Measurements from ENCODE around the gene PLAGL2. TPM values are rescaled to one million over a fixed set of nuclear protein-coding genes. Genes with fewer than 3 reads are reported as not detected.

Gene PLAGL2
- total RNA-seq, 2 experiments from 2014 or later = 9.8 to 40.3 TPM

- no peak overlapping the region for H3K4me2 ChIP-seq (ENCODE audit: low read length)
- H3K36me3 ChIP-seq (ENCODE audit: insufficient read depth, low read length) = peaks cover 79% of the 10 kb centered on the region
- no TSS peak for BruUV-seq (replicated peaks)
- CTCF ChIA-PET (ENCODE audit: unreplicated experiment) = interaction anchor here (0.6 to 1.2 kb wide), 2 partner anchors 10 to 11 kb away, joined by 3 read pairs; no protein-coding TSS in a partner anchor
- H3K79me2 ChIP-seq (ENCODE audit: insufficient read depth, low read depth, low read length) = no peaks in the 10 kb centered on the region
- H4K20me1 ChIP-seq (ENCODE audit: insufficient read depth, low read length) = no peaks in the 10 kb centered on the region
- DNase-seq (ENCODE audit: low spot score) = no peak
- intact Hi-C loops (cut with micrococcal nuclease; ENCODE audit: unreplicated experiment) = no loop called here
- POLR2A ChIA-PET = interaction anchor here (0.9 kb wide), 1 partner anchor 17 kb away, joined by 3 read pairs; no protein-coding TSS in a partner anchor
- TF ChIP-seq EZH2phosphoT487 (IDR thresholded peaks at IDR 0.05; ENCODE audit: borderline replicate concordance, low read depth, low read length) (no peak), CTCF (conservative IDR thresholded peaks at IDR 0.05; ENCODE audit: low read length) (no peak)
- no peaks in the 10 kb centered on the region for H3K9me3 ChIP-seq (ENCODE audit: low read length)
- no peak overlapping the region for H3K27ac ChIP-seq (ENCODE audit: low read depth, low read length, poor library complexity, severe bottlenecking)
- no peak overlapping the region for H3K4me3 ChIP-seq (ENCODE audit: low read depth, low read length, poor library complexity, severe bottlenecking)
- no peaks in the 10 kb centered on the region for H3K9me2 ChIP-seq (ENCODE audit: insufficient read depth, low read length)
- H3K4me1 ChIP-seq (ENCODE audit: insufficient read depth, low read length, poor library complexity, severe bottlenecking) = peaks cover 4% of the 10 kb centered on the region
- H2AFZ ChIP-seq (ENCODE audit: low read length) = no peak overlapping the region
These were observed 26.7 kb upstream of the PLAGL2 start for GRCh38 chr20:32234135-32234808.

- H3K9me3 ChIP-seq (ENCODE audit: low read length) = no peaks in the 10 kb centered on the region
- peaks cover 89% of the 10 kb centered on the region for H3K36me3 ChIP-seq (ENCODE audit: insufficient read depth, low read length)
- no peaks in the 10 kb centered on the region for H3K79me2 ChIP-seq (ENCODE audit: insufficient read depth, low read depth, low read length)
- H3K9me2 ChIP-seq (ENCODE audit: insufficient read depth, low read length) = no peaks in the 10 kb centered on the region
- H2AFZ ChIP-seq (ENCODE audit: low read length) = no peak overlapping the region
- BruUV-seq (replicated peaks) = no TSS peak
- intact Hi-C loops (cut with micrococcal nuclease; ENCODE audit: unreplicated experiment) = no loop called here
- no peak overlapping the region for H3K4me2 ChIP-seq (ENCODE audit: low read length)
- no peak for DNase-seq (ENCODE audit: low spot score)
- POLR2A ChIA-PET = no interaction called here
- H4K20me1 ChIP-seq (ENCODE audit: insufficient read depth, low read length) = no peaks in the 10 kb centered on the region
- no peak for TF ChIP-seq EZH2phosphoT487 (IDR thresholded peaks at IDR 0.05; ENCODE audit: borderline replicate concordance, low read depth, low read length)
- no peak for TF ChIP-seq CTCF (conservative IDR thresholded peaks at IDR 0.05; ENCODE audit: low read length)
- H3K27ac ChIP-seq (ENCODE audit: low read depth, low read length, poor library complexity, severe bottlenecking) = no peak overlapping the region
- CTCF ChIA-PET (ENCODE audit: unreplicated experiment) = interaction anchor here (0.6 to 1.2 kb wide), 2 partner anchors 10 to 134 kb away, joined by 3 read pairs; no protein-coding TSS in a partner anchor
- peaks cover 4% of the 10 kb centered on the region for H3K4me1 ChIP-seq (ENCODE audit: insufficient read depth, low read length, poor library complexity, severe bottlenecking)
- no peak overlapping the region for H3K4me3 ChIP-seq (ENCODE audit: low read depth, low read length, poor library complexity, severe bottlenecking)
These were observed 25.7 kb upstream of the PLAGL2 start for GRCh38 chr20:32233286-32233685.

GRCh38 chr20:32232326-32232886 lies 24.9 kb upstream of the PLAGL2 start:
- Histone ChIP-seq H3K9me3 (ENCODE audit: low read length) (no peaks in the 10 kb centered on the region), H3K27ac (ENCODE audit: low read depth, low read length, poor library complexity, severe bottlenecking) (no peak overlapping the region), H3K79me2 (ENCODE audit: insufficient read depth, low read depth, low read length) (no peaks in the 10 kb centered on the region), H4K20me1 (ENCODE audit: insufficient read depth, low read length) (no peaks in the 10 kb centered on the region), H3K36me3 (ENCODE audit: insufficient read depth, low read length) (peaks cover 95% of the 10 kb centered on the region), H3K9me2 (ENCODE audit: insufficient read depth, low read length) (no peaks in the 10 kb centered on the region), H3K4me1 (ENCODE audit: insufficient read depth, low read length, poor library complexity, severe bottlenecking) (peaks cover 4% of the 10 kb centered on the region), H3K4me2 (ENCODE audit: low read length) (no peak overlapping the region), H2AFZ (ENCODE audit: low read length) (no peak overlapping the region), H3K4me3 (ENCODE audit: low read depth, low read length, poor library complexity, severe bottlenecking) (no peak overlapping the region)
- DNase-seq (ENCODE audit: low spot score) = no peak
- TF ChIP-seq EZH2phosphoT487 (IDR thresholded peaks at IDR 0.05; ENCODE audit: borderline replicate concordance, low read depth, low read length) = no peak
- ChIA-PET CTCF (ENCODE audit: unreplicated experiment) (interaction anchor here (0.6 kb wide), 2 partner anchors 12 to 135 kb away, joined by 3 to 4 read pairs; no protein-coding TSS in a partner anchor), POLR2A (interaction anchor here (0.9 to 1.0 kb wide), 3 partner anchors 15 to 125 kb away, joined by 3 to 5 read pairs (median 3); no protein-coding TSS in a partner anchor)
- BruUV-seq (replicated peaks) = no TSS peak
- intact Hi-C loops (cut with micrococcal nuclease; ENCODE audit: unreplicated experiment) = no loop called here
